ENCODE data around the gene CHAD. TPM values are rescaled to one million over a fixed set of nuclear protein-coding genes. Genes with fewer than 3 reads are reported as not detected.

The CHAD gene
- total and polyA plus RNA-seq, 2 of the 13 experiments (the other 11 are each of a cell fraction or from before 2014, with no cell fraction given) = 1.4 TPM; not detected in 1

GRCh38 chr17:50440172-50440837, 28.4 kb downstream of the CHAD start (continued):
- no peak for TF ChIP-seq ZBTB40 (IDR thresholded peaks at IDR 0.05)
- TF ChIP-seq ZBTB40 (CRISPR knock-in tag; IDR thresholded peaks at IDR 0.05) = no peak
- TF ChIP-seq, protein P1, sequence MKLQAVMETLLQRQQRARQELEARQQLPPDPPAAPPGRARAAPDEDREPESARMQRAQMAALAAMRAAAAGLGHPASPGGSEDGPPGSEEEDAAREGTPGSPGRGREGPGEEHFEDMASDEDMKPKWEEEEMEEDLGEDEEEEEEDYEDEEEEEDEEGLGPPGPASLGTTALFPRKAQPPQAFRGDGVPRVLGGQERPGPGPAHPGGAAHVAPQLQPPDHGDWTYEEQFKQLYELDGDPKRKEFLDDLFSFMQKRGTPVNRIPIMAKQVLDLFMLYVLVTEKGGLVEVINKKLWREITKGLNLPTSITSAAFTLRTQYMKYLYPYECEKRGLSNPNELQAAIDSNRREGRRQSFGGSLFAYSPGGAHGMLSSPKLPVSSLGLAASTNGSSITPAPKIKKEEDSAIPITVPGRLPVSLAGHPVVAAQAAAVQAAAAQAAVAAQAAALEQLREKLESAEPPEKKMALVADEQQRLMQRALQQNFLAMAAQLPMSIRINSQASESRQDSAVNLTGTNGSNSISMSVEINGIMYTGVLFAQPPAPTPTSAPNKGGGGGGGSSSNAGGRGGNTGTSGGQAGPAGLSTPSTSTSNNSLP (IDR thresholded peaks at IDR 0.05; ENCODE audit: low read depth, low read length) = no peak
- TF ChIP-seq, protein P2, sequence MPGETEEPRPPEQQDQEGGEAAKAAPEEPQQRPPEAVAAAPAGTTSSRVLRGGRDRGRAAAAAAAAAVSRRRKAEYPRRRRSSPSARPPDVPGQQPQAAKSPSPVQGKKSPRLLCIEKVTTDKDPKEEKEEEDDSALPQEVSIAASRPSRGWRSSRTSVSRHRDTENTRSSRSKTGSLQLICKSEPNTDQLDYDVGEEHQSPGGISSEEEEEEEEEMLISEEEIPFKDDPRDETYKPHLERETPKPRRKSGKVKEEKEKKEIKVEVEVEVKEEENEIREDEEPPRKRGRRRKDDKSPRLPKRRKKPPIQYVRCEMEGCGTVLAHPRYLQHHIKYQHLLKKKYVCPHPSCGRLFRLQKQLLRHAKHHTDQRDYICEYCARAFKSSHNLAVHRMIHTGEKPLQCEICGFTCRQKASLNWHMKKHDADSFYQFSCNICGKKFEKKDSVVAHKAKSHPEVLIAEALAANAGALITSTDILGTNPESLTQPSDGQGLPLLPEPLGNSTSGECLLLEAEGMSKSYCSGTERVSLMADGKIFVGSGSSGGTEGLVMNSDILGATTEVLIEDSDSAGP (CRISPR knock-in tag; IDR thresholded peaks at IDR 0.05; ENCODE audit: borderline replicate concordance) = peak; percentile 68; the same call in 1 of the 2 replicates
- TF ChIP-seq RFXANK (CRISPR knock-in tag; IDR thresholded peaks at IDR 0.05) = no peak
- TF ChIP-seq TAF1 (CRISPR knock-in tag; IDR thresholded peaks at IDR 0.05) = no peak
- no peak for TF ChIP-seq ATF7-NPFF (CRISPR knock-in tag; IDR thresholded peaks at IDR 0.05; ENCODE audit: low read depth)
- no peak for TF ChIP-seq SP140L (CRISPR knock-in tag; IDR thresholded peaks at IDR 0.05; ENCODE audit: borderline replicate concordance)
- TF ChIP-seq ELF3 (CRISPR knock-in tag; IDR thresholded peaks at IDR 0.05) = no peak
- TF ChIP-seq YEATS4 (CRISPR knock-in tag; IDR thresholded peaks at IDR 0.05; ENCODE audit: borderline replicate concordance) = 0 out of 2 replicates have a peak, but pooled peaks have one; percentile 28
- no peak; the same call in 1 of the 2 replicates for TF ChIP-seq NR2C2 (CRISPR knock-in tag; IDR thresholded peaks at IDR 0.05; ENCODE audit: borderline replicate concordance)
- TF ChIP-seq SP2 (CRISPR knock-in tag; IDR thresholded peaks at IDR 0.05) = no peak
- no peak for TF ChIP-seq EZH2 (conservative IDR thresholded peaks at IDR 0.05; ENCODE audit: low read depth, low read length)
- TF ChIP-seq, protein P3, sequence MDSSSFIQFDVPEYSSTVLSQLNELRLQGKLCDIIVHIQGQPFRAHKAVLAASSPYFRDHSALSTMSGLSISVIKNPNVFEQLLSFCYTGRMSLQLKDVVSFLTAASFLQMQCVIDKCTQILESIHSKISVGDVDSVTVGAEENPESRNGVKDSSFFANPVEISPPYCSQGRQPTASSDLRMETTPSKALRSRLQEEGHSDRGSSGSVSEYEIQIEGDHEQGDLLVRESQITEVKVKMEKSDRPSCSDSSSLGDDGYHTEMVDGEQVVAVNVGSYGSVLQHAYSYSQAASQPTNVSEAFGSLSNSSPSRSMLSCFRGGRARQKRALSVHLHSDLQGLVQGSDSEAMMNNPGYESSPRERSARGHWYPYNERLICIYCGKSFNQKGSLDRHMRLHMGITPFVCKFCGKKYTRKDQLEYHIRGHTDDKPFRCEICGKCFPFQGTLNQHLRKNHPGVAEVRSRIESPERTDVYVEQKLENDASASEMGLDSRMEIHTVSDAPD (CRISPR knock-in tag; IDR thresholded peaks at IDR 0.05) = 0 out of 2 replicates have a peak, but pooled peaks have one; percentile 56
